A549 (cell line): ENCODE results near the gene TMEM154. TPM values are rescaled to one million over a fixed set of nuclear protein-coding genes. Genes with fewer than 3 reads are reported as not detected.

ENCODE experiments used
- ATAC-seq, 2 experiments: fragments of 200-7000 bp in 1 of 2; fragments of >200 bp in 1 of 2; cut with Nextera tagmentation in 1 of 2; cut with Tn5 transposase in 1 of 2; 3 replicates each; pipeline versions ENCODE4 v1.8.0 to v1.9.1; 2018 to 2020; ENCODE audit warnings: mild to moderate bottlenecking in 1 of 2, moderate library complexity in 1 of 2
- CTCF ChIA-PET: fragments of 300-600 bp; sonication (Branson Sonifier 250); formaldehyde crosslinking; extraction: SDS; loops from one replicate; lab custom pipeline; 2021; ENCODE audit warnings: antibody characterized with exemption, inconsistent platforms; lab: Yijun Ruan, JAX
- POLR2A ChIA-PET: fragments of 350-600 bp; formaldehyde crosslinking; extraction: SDS; loops from one replicate; lab custom pipeline; 2021; ENCODE audit warnings: antibody characterized with exemption, inconsistent platforms; lab: Yijun Ruan, JAX
- DNase-seq, 2 experiments: peaks; one replicate each; pipeline versions ENCODE4 v3.0.0 to v3.0.0-alpha.2; 2011 to 2016; ENCODE audit warnings: low read depth in 1 of 2, low spot score in 1 of 2
- FAIRE-seq: peaks from 2 replicates; lab custom pipeline; 2011; peaks lifted over from hg19 to GRCh38; lab: Jason Lieb, UNC
- H3K27ac ChIP-seq, 2 experiments: fragments of >200 bp; sonication (Bioruptor Twin); formaldehyde crosslinking; 3 replicates each; pipeline ENCODE4 v1.5.1; 2016 to 2017
- H3K4me1 ChIP-seq: fragments of >200 bp; sonication (Bioruptor Twin); formaldehyde crosslinking; 3 replicates; pipeline ENCODE4 v1.6.1; 2016
- H3K4me2 ChIP-seq: fragments of >200 bp; sonication (Bioruptor Twin); formaldehyde crosslinking; 3 replicates; pipeline ENCODE4 v1.6.1; 2016
- H3K4me3 ChIP-seq: fragments of >200 bp; sonication (Bioruptor Twin); formaldehyde crosslinking; 3 replicates; pipeline ENCODE4 v1.5.1; 2016
- H3K9me3 ChIP-seq: fragments of >200 bp; sonication (Bioruptor Twin); formaldehyde crosslinking; 3 replicates; pipeline ENCODE4 v1.6.1; 2016
- CBX8 ChIP-seq: fragments of 200-600 bp; sonication (generic); IDR thresholded peaks from 2 replicates; pipeline ENCODE4 v1.6.1; 2016
- CHD4 ChIP-seq: fragments of 200-600 bp; sonication (generic); IDR thresholded peaks from 2 replicates; pipeline ENCODE4 v1.6.1; 2016; ENCODE audit warnings: antibody characterized with exemption, mild to moderate bottlenecking, borderline replicate concordance
- CTCF ChIP-seq: fragments of >200 bp; sonication (Bioruptor Twin); formaldehyde crosslinking; IDR thresholded peaks from 3 replicates; pipeline ENCODE4 v1.5.1; 2016
- EHF ChIP-seq: fragments of 250-450 bp; sonication (Bioruptor Pico); IDR thresholded peaks from 2 replicates; pipeline ENCODE4 v1.5.0; 2020; ENCODE audit warnings: mild to moderate bottlenecking
- EP300 ChIP-seq, 2 experiments: fragments of >200 bp; sonication (Bioruptor Twin); formaldehyde crosslinking; IDR thresholded peaks; 2 replicates in 1 of 2; 3 replicates in 1 of 2; pipeline ENCODE4 v1.6.1; 2016 to 2017
- FOSL2 ChIP-seq, 2 experiments: fragments of 450-650 bp in 1 of 2; fragments of >200 bp in 1 of 2; sonication (Bioruptor Twin) in 1 of 2; formaldehyde crosslinking; IDR thresholded peaks; 2 replicates each; pipeline versions ENCODE4 v1.5.0 to v1.6.1; 2016 to 2020; ENCODE audit warnings: mild to moderate bottlenecking in 1 of 2, moderate library complexity in 1 of 2
- HDAC2 ChIP-seq: fragments of 200-600 bp; sonication (generic); IDR thresholded peaks from 2 replicates; pipeline ENCODE4 v1.6.1; 2016
- HOXB13 ChIP-seq: fragments of 250-450 bp; sonication (Bioruptor Pico); IDR thresholded peaks from 2 replicates; pipeline ENCODE4 v1.5.0; 2020; ENCODE audit warnings: low read depth, mild to moderate bottlenecking, moderate library complexity
- JUNB ChIP-seq: fragments of >200 bp; sonication (Bioruptor Twin); formaldehyde crosslinking; IDR thresholded peaks from 2 replicates; pipeline ENCODE4 v1.6.1; 2016
- MYC ChIP-seq: IDR thresholded peaks from 2 replicates; pipeline ENCODE4 v1.6.1; 2012; ENCODE audit warnings: mild to moderate bottlenecking, inconsistent platforms, low read length, improper control_type of control experiment, borderline replicate concordance
- NPAS2 ChIP-seq: fragments of 250-450 bp; sonication (Bioruptor Pico); IDR thresholded peaks from 2 replicates; pipeline ENCODE4 v1.8.0; 2022; ENCODE audit warnings: mild to moderate bottlenecking, moderate library complexity, borderline replicate concordance
- NR3C1 ChIP-seq: fragments of >200 bp; sonication (Bioruptor Twin); formaldehyde crosslinking; IDR thresholded peaks from 3 replicates; pipeline ENCODE4 v1.6.1; 2017
- REST ChIP-seq: fragments of 200-600 bp; sonication (generic); IDR thresholded peaks from 2 replicates; pipeline ENCODE4 v1.6.1; 2016; ENCODE audit warnings: antibody characterized with exemption, mild to moderate bottlenecking, moderate library complexity
- RFX5 ChIP-seq: fragments of 450-650 bp; IDR thresholded peaks from 2 replicates; pipeline ENCODE4 v1.7.1; 2014; ENCODE audit warnings: antibody characterized with exemption, mild to moderate bottlenecking, moderate library complexity
- SMC3 ChIP-seq: fragments of >200 bp; sonication (Bioruptor Twin); formaldehyde crosslinking; IDR thresholded peaks from 3 replicates; pipeline ENCODE4 v1.6.1; 2018; ENCODE audit warnings: inconsistent platforms
- ZFP36 ChIP-seq: fragments of 450-650 bp; IDR thresholded peaks from 2 replicates; pipeline ENCODE4 v1.6.1; 2014; ENCODE audit warnings: borderline replicate concordance; ENCODE audit not compliant: partially characterized antibody
- WGBS: methylation state at CpG from one replicate; pipeline ENCODE4 v1.1.6; 2017; ENCODE audit errors: missing lambda C conversion rate; 5-methylcytosine and 5-hydroxymethylcytosine counted together
- polyA minus RNA-seq: library from RNA; depleted of rRNA, polyadenylated mRNA; stranded (reverse); fragments of >200 nt; gene quantifications from 2 replicates; pipeline ENCODE4 v1.2.3, GENCODE V29; 2011; rRNA and poly(A)+ RNA removed
- polyA plus RNA-seq, 4 experiments: library from polyadenylated mRNA; depleted of rRNA in 3 of 4; stranded (reverse); fragments of >200 nt; fragmentation: RNase III in 1 of 4; extraction: RNeasy Plus Mini Kit Qiagen cat#74134 plus additional on column Dnase treatment in 1 of 4; gene quantifications; 2 replicates in 3 of 4; 3 replicates in 1 of 4; pipeline ENCODE4 v1.2.3, GENCODE V29; 2011 to 2017
- TF ChIP-seq, protein P1 (sequence below): fragments of 250-450 bp; sonication (Bioruptor Pico); IDR thresholded peaks from 2 replicates; pipeline ENCODE4 v1.5.0; 2021; ENCODE audit warnings: mild to moderate bottlenecking, moderate library complexity, borderline replicate concordance

The TMEM154 gene, protein sequence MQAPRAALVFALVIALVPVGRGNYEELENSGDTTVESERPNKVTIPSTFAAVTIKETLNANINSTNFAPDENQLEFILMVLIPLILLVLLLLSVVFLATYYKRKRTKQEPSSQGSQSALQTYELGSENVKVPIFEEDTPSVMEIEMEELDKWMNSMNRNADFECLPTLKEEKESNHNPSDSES
- 0.09 and 0.31 TPM in 2 replicates for polyA plus RNA-seq (2011; rRNA removed)
- polyA plus RNA-seq (2012; cell fraction: cytosol; rRNA removed): 0.01 and 0.04 TPM in 2 replicates
- polyA plus RNA-seq (2012; cell fraction: nucleus; rRNA removed): 0.01 and 0.02 TPM in 2 replicates
- polyA plus RNA-seq (2017; fragmentation: RNase III; extraction: RNeasy Plus Mini Kit Qiagen cat#74134 plus additional on column Dnase treatment): 0.05 to 0.42 TPM (median 0.05 TPM) in 3 replicates
- polyA minus RNA-seq: 0.08 and 0.10 TPM in 2 replicates

DNA sequence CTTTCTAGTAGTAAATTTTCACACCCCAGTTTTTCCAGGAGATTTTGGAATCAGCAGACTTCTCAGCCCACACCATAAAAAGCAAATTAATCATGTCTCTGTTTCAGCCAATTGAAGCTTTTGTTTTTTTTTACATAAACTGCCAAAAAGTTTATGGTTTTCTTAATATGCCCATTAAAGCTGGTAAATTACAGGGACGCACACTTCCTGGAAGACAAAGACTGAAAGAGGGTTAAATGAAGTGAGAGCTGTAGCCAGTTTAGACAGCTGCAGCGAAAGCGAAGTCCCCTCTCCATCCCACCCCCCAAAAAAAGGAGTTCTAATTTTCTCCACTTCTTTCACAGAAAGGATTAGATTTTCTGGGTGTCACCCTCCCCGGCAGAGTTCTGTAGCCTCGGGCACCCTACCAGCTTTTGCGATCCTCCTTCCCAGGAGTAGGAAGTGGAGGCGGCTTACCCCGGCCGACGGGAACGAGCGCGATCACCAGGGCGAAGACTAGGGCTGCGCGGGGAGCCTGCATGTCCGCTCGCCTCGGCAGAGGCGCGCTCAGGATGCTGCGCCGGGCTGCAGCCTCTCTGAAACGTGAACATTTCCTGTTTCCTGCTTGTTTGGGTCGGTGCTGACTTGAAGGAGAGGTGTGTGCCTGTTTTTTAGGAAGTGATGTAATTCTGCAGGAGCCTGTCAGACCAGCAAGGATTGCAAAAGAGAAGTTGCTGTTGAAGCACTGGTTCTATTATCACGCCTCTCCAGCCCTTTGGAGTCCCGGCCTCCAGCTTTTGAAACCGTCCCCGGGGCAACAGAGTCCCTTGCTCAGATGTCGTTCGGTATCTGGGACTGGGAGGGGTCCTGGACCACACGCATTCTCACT is at the start of gene TMEM154:
Gene TMEM154 (minus strand): TSS at position 584 of the 868 bp plus-strand sequence. CDS start 64 bp downstream, at position 520.
- Histone ChIP-seq H3K4me1 (peaks cover 15% of the 10 kb centered on the region), H3K9me3 (no peaks in the 10 kb centered on the region), H3K27ac (peak within 1 kb of the TSS; percentile 14 to 75; a peak in 3 of 6 replicates), H3K4me2 (peak within 1 kb of the TSS; percentile 61), H3K4me3 (peak within 1 kb of the TSS; percentile 36)
- FAIRE-seq: no peak
- 78% methylated on average over 27 of the region's 32 CpGs for WGBS
- POLR2A ChIA-PET: no interaction called here
- DNase-seq: peak in 1 of 2 experiments; percentile 1
- peak; percentile 48 to 76; a peak in 4 of 6 replicates for ATAC-seq
- CTCF ChIA-PET: no interaction called here
- TF ChIP-seq RFX5 (no peak), FOSL2 (IDR thresholded peaks at IDR 0.05) (no peak), FOSL2 (CRISPR knock-in tag; IDR thresholded peaks at IDR 0.05) (no peak), SMC3 (no peak), EHF (CRISPR knock-in tag) (no peak), CBX8 (no peak), CHD4 (no peak), HOXB13 (CRISPR knock-in tag) (no peak), EP300 (IDR thresholded peaks at IDR 0.05) (no peak), JUNB (no peak), HDAC2 (no peak), CTCF (no peak), ZFP36 (no peak), NR3C1 (no peak), MYC (no peak), NPAS2 (CRISPR knock-in tag) (no peak), REST (no peak)
- TF ChIP-seq, protein P1, sequence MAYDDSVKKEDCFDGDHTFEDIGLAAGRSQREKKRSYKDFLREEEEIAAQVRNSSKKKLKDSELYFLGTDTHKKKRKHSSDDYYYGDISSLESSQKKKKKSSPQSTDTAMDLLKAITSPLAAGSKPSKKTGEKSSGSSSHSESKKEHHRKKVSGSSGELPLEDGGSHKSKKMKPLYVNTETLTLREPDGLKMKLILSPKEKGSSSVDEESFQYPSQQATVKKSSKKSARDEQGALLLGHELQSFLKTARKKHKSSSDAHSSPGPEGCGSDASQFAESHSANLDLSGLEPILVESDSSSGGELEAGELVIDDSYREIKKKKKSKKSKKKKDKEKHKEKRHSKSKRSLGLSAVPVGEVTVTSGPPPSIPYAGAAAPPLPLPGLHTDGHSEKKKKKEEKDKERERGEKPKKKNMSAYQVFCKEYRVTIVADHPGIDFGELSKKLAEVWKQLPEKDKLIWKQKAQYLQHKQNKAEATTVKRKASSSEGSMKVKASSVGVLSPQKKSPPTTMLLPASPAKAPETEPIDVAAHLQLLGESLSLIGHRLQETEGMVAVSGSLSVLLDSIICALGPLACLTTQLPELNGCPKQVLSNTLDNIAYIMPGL: no peak
